ENCODE results near the gene ERCC6L.

DNA sequence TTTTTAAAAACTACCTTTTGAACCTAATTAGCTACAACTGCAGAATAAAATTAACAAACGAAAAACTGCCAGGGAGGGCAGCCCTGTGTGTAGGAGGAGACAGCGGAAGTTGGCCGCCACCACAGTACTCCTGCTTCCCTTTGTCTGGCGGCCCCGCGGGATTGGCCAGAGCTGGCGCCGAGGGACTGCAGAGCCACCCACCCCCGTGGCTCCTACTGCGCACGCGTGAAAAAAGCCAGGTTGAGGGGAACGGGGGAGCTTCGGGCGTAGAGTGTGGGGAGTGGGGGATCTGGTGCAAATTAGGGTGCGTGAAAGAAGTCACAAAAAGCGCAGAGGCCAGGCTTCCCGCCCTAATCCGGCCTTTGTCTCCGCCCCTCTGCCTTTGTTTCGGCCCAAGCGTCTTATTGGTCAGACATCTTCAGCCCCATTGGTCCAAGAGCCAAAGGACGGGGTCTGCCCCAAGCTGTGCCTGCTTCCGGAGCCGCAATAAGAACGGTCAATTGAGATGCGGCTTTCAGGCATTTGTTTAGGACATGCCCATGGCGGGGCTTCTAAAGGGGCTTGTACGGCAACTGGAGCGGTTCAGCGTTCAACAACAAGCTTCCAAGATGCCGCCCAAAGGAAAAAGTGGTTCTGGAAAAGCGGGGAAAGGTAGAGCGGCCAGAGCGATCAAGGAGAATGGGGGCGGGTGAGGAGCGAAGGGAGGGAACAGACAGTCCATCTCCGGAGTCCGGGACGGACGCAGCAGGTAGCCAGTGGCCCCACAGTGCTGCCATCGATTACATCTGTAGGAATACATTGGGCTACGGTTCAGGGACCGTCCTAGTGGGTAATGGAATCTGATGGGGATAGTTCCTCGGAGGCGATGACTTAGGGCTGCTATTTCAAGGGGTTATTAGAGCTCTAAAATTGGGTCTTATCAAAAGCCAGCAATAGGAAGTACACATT, 57.4 kb downstream of the ERCC6L start, which contains the start of gene PIN4:
- TF ChIP-seq GATA3 (IDR thresholded peaks at IDR 0.05; ENCODE audit: low read depth, low read length) (no peak), GATA2 (IDR thresholded peaks at IDR 0.05; ENCODE audit: low read depth, low read length) (no peak)
